HTERT RPE-1 (cell line): ENCODE measurements around the gene GDF9.

Experiments used
- in situ Hi-C: fragments of 300-500 bp; cut with MboI; formaldehyde crosslinking; loops from 4 replicates; pipeline ENCODE4 v1.14.3; 2020; ENCODE audit warnings: low sequenced_read_pairs

Gene GDF9

GRCh38 chr5:132866342-132867045 lies at the start of gene GDF9, which contains the start of gene UQCRQ:
GDF9 (minus strand) TSS chr5:132866469; CDS start chr5:132864533, 1,936 bp downstream.
UQCRQ (plus strand) TSS chr5:132866642; CDS start chr5:132866882, 240 bp downstream.
- in situ Hi-C loops: no loop called here

GRCh38 chr5:132915681-132916080 lies 49.4 kb upstream of the GDF9 start:
- in situ Hi-C loops: no loop called here

- in situ Hi-C loops: no loop called here
Measured at GRCh38 chr5:132909702-132910101, 43.4 kb upstream of the GDF9 start.

GRCh38 chr5:132907161-132907560 lies 40.9 kb upstream of the GDF9 start:
- in situ Hi-C loops: no loop called here

DNA sequence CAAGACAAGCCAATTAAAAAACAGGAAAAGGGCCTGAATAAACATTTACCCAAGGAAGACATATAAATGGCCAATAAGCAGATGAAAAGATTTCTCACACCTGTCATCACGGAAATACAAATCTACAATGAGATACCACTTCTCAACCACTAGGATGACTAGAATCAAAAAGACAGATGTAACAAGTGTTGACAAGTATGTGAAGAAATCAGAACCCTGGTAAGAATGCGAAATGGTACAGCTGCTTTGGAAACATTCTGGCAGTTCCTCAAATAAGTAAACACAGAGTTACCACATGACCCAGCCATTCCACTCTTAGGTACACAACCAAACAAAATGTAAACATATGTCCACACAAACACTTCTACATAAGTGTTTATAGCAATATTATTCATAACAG lies 39.7 kb upstream of the GDF9 start:
- in situ Hi-C loops: no loop called here

DNA sequence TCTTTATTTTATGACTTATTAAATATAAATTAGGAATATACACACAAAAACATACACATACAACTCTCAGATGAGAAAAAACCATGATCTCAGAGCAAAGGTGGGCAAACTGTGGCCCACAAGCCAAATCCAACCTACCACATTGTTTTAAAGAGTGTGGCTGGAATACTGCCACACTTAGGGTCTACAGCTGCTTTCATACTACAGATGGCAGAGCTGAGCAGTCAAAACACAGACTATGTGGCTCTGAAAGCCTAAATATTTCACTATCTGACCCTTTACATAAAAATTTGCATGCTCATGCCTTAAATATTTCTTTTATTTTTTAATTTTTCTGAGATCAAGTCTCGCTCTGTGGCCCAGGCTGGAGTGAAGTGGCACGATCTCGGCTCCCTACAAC lies 35.5 kb upstream of the GDF9 start:
- in situ Hi-C loops: no loop called here

DNA sequence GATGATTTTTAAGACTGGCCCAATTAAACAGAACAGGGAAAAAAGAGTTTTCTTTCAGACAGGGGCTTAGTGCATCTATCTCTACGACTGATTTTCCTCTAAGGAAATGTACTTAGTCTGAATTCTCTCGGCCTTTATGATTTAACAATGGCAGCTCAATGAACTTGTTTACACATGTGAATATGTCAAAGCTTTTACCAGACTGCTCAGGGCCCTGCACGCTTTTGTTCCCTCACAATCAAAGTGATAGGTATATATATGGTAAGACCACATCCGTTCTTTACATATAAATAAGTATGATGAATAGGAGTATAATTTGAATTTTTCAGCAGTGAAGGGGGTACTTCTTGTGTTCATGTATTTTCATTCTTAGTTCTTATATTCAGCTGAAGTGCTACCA lies 34.8 kb upstream of the GDF9 start:
- in situ Hi-C loops: no loop called here

GRCh38 chr5:132898094-132898493 lies 31.8 kb upstream of the GDF9 start:
- in situ Hi-C loops: no loop called here

DNA sequence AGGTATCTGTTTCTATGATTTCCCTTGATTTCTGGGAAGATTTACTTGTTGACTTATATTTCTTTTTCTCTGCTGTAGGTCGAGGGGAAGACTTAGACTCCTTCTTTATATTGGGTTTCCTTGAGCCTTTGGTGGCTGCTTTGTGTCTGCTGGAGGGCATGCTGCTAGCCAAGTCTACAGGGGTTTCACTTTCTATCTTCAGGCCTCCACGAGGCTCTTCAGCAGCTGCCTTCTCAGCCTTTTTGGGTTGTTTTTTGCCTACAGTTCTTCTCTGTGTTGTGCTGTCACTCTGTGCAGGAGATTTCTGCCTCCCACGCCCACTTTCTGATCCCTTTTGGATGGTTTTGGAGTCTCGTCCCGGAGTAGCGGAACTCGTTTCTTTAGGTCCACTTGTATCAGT lies 30.4 kb upstream of the GDF9 start:
- in situ Hi-C loops: no loop called here

DNA sequence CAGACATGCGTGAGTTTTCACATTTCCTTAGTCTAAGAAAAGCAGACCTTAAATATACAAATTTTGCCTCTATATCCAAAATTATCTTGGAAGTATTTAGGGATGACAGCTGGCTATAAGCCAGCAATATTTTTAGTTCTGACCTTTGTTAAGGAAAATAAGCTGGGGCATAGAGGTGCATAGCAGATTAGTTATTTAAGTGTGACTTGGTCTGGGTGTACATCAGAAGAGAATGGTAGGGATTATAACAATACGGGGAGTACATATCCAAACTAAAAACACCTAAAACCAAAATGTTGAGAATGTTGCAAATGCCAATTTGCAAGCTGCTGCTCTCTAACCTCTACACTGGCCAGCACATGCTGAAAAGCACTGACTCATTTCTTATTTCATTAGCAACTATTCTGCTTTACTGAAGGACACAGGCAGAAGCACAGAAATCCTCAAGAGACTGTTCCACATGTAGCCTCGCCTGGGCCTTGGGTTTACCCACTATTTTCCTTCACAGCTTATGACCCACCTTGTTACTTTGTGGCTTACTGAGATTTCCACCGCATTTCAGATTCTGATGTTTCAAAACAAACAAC lies 29.5 kb upstream of the GDF9 start:
- in situ Hi-C loops: no loop called here

- in situ Hi-C loops: no loop called here
Measured at GRCh38 chr5:132890817-132891216, 24.5 kb upstream of the GDF9 start.

- in situ Hi-C loops: no loop called here
Measured at GRCh38 chr5:132889501-132889900, 23.2 kb upstream of the GDF9 start.

DNA sequence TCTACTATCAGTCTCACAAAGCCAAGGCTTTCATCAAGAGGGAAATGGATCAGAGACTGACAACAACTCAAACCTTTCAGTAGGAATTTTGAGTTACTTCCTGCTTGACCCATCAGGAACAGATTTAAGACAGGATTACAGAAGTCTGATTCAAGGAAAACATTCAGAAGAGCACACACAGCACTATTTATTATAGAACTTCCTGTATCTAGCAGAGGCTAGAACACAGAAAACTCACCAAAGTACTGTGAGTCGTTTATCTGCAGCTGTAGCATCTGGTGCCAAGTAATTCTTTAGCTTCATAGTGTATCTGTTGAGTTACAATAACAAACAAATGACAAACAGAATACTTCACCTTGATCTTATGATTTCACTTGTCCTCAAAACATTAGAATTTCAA lies 21.0 kb upstream of the GDF9 start:
- in situ Hi-C loops: no loop called here

- in situ Hi-C loops: no loop called here
Measured at GRCh38 chr5:132886064-132886823, 20.0 kb upstream of the GDF9 start.

GRCh38 chr5:132884548-132884947 lies 18.3 kb upstream of the GDF9 start:
- in situ Hi-C loops: no loop called here

DNA sequence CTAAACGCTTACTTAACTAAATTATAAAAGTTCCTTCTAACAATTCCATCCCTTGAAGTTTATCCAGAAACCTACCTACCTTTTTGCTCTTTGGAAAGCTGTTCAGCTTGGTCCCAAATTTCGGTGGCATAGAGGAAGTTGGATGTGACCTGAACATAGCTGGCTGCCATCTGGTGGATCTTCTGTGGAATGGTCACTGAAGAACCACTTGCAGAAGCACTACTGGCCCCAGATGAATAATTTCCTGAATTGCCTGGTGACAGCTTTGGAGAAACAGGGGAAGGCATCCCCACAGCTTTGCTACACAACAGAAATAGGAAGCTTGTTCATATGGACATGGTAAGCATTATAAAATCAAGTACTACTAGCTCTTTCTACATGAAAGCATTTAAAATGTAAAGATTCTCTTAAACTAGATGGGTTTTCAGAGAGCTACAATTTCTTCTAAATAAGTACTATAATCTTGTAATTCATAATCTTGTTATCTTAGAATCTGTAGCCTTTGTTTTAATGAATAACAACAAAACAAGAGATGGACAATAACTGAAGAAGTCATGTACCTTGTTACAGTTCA lies 17.1 kb upstream of the GDF9 start:
- in situ Hi-C loops: no loop called here

DNA sequence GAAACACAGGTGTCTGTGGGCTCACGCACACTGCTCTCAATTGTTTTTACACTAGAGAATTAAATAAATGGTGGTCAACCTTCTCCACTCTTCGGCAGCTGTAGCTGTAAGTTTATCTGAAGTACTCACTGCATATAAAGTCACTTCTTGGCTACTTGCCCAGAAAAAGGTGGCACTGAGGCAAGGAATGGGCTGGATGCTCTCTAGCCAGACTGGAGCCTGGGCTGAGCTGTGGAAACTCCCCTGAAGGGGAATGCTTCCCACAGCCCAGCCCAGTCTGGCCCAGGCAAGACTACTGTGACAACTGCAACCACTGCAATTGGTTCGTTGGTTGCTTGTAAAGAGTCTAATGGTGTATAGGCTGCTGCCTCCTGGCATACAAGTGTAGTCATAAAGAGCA lies 11.7 kb upstream of the GDF9 start:
- in situ Hi-C loops: no loop called here

- in situ Hi-C loops: no loop called here
Measured at GRCh38 chr5:132877466-132877865, 11.2 kb upstream of the GDF9 start.

GRCh38 chr5:132876020-132876759 lies 9.9 kb upstream of the GDF9 start:
- in situ Hi-C loops: no loop called here

GRCh38 chr5:132873930-132874271 lies 7.6 kb upstream of the GDF9 start:
- in situ Hi-C loops: no loop called here
